ENCODE results near the gene TBL3.

The TBL3 gene

DNA sequence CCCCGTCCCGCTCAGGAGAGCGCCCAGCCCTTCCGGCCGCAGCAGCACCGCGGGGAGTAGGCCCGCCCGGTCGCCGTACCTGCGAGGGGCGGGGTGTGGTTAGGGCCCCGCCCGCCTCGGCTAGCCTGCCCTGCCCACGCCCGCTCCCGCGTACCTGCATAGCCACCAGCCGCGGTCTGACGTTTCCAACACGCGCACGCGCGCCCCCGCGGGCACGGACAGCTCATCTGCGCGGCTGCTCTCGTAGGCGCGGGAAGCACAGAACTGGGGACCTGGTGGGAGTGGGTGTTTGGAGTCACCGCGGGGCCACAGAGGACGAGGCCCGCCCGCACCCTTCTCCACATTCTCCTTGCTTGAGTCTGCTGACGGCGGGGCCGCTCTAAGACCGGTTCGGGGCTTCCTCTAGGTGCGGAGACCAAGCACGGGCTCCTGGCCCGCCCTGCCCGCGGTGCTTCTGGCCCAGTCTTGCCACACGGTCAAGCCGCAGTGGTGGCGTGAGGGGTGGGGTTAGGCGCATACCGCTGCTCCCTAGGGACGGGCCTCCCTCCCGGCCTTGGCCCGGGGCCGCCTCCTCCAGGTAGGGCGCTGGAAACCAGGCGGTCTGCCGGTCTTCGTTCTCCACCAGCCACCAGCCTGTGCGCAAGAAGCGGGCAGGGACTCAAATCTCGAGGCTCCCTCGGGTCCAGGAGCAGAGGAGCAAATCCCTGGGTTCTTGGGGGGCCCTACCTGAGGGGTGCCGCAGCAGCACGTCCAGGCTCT is 7.6 kb downstream of the TBL3 start:
- no peak overlapping the region for H3K4me3 ChIP-seq (ENCODE audit: low read length, poor library complexity, severe bottlenecking)

DNA sequence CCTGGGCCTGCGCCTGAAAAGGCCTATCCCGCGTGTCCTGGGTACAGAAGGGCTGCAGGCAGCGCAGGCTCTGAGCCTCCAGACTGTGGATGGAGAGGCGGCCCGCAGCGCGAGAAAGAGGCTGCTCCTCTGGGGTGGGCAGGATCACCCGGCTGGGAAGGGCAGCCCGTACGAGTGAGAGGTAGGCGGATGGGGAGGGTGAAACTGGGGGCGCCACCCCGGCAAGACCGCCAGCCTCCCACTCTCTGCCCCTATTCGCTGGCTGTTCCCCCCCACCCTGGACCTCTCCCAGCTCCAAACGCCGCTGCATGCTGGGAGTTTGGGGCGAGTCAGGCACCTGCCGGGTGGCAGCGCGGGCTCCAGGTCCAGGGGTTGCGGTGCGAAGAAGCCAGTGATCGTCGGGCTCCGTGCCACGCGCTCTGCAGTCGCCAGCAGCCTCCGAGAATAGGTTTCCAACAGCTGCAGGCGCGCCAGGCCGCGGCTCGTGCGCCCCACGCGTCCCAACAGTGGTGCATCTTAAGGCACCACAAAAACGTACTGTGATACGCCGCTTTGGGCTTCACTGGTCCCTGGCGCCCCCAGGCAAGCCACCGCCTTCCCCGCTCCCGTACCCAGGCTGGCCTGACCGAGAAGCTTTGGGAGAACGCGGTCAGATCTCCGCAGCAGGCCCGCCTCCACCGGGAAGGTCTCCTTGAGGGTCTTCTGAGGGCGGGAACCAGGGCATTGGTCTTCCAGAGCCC is 8.3 kb downstream of the TBL3 start:
- no peak overlapping the region for H3K9ac ChIP-seq (ENCODE audit: low read depth, low read length, poor library complexity, severe bottlenecking)
- no peak overlapping the region for H3K4me2 ChIP-seq (ENCODE audit: low read depth, low read length, poor library complexity, severe bottlenecking)
- no peak overlapping the region for H2AFZ ChIP-seq (ENCODE audit: low read length)
- H3K27me3 ChIP-seq (ENCODE audit: insufficient read depth, low read length, poor library complexity, severe bottlenecking): no peaks in the 10 kb centered on the region
- TF ChIP-seq EZH2phosphoT487 (IDR thresholded peaks at IDR 0.05; ENCODE audit: borderline replicate concordance): no peak
- TF ChIP-seq, protein P1, sequence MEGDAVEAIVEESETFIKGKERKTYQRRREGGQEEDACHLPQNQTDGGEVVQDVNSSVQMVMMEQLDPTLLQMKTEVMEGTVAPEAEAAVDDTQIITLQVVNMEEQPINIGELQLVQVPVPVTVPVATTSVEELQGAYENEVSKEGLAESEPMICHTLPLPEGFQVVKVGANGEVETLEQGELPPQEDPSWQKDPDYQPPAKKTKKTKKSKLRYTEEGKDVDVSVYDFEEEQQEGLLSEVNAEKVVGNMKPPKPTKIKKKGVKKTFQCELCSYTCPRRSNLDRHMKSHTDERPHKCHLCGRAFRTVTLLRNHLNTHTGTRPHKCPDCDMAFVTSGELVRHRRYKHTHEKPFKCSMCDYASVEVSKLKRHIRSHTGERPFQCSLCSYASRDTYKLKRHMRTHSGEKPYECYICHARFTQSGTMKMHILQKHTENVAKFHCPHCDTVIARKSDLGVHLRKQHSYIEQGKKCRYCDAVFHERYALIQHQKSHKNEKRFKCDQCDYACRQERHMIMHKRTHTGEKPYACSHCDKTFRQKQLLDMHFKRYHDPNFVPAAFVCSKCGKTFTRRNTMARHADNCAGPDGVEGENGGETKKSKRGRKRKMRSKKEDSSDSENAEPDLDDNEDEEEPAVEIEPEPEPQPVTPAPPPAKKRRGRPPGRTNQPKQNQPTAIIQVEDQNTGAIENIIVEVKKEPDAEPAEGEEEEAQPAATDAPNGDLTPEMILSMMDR (conservative IDR thresholded peaks at IDR 0.05; ENCODE audit: low read length): no peak
- no peaks in the 10 kb centered on the region for H4K20me1 ChIP-seq (ENCODE audit: insufficient read depth, low read length, poor library complexity, severe bottlenecking)
- peaks cover 10% of the 10 kb centered on the region for H3K79me2 ChIP-seq (ENCODE audit: insufficient read depth, low read length)
- no peaks in the 10 kb centered on the region for H3K9me2 ChIP-seq (replicated peaks; ENCODE audit: low read depth, low read length)
- no peaks in the 10 kb centered on the region for H3F3A ChIP-seq (ENCODE audit: low read depth)
- H3K36me3 ChIP-seq (ENCODE audit: insufficient read depth, low read length): no peaks in the 10 kb centered on the region
- H3K9me3 ChIP-seq (ENCODE audit: insufficient read depth, low read depth, low read length): no peaks in the 10 kb centered on the region
- no peaks in the 10 kb centered on the region for H3K4me1 ChIP-seq (ENCODE audit: insufficient read depth, low read length, poor library complexity, severe bottlenecking)
- no peak overlapping the region for H3K4me3 ChIP-seq (ENCODE audit: low read length, poor library complexity, severe bottlenecking)

More for the DNA sequence above, 7.6 kb downstream of the TBL3 start:
- Histone ChIP-seq H3K36me3 (ENCODE audit: insufficient read depth, low read length) (no peaks in the 10 kb centered on the region), H3F3A (ENCODE audit: low read depth) (no peaks in the 10 kb centered on the region), H3K79me2 (ENCODE audit: insufficient read depth, low read length) (peaks cover 2% of the 10 kb centered on the region; the same call in 1 of the 2 replicates), H3K9me2 (replicated peaks; ENCODE audit: low read depth, low read length) (no peaks in the 10 kb centered on the region), H4K20me1 (ENCODE audit: insufficient read depth, low read length, poor library complexity, severe bottlenecking) (no peaks in the 10 kb centered on the region), H3K27me3 (ENCODE audit: insufficient read depth, low read length, poor library complexity, severe bottlenecking) (no peaks in the 10 kb centered on the region), H3K9ac (ENCODE audit: low read depth, low read length, poor library complexity, severe bottlenecking) (no peak overlapping the region), H3K4me2 (ENCODE audit: low read depth, low read length, poor library complexity, severe bottlenecking) (no peak overlapping the region), H3K4me1 (ENCODE audit: insufficient read depth, low read length, poor library complexity, severe bottlenecking) (no peaks in the 10 kb centered on the region), H2AFZ (ENCODE audit: low read length) (no peak overlapping the region), H3K9me3 (ENCODE audit: insufficient read depth, low read depth, low read length) (no peaks in the 10 kb centered on the region)
- TF ChIP-seq EZH2phosphoT487 (IDR thresholded peaks at IDR 0.05; ENCODE audit: borderline replicate concordance): no peak
- TF ChIP-seq, protein P1 (conservative IDR thresholded peaks at IDR 0.05; ENCODE audit: low read length): no peak

DNA sequence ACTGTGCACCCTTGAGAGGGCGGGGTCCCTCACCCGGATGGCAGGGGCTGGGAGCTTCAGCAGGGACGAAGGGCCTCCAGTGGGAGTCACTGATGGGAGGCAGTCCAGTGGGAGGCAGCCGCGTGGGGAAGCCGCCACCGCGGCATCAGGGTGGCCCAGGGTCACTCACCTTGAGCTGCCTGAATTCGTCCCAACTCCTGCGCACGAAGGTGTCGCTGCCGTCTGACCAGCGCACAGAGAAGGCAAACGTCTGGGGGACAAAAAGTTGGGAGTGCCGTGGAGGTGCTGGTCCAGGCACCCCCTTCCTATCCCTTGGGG is 8.9 kb downstream of the TBL3 start:
- Histone ChIP-seq H3F3A (ENCODE audit: low read depth) (no peaks in the 10 kb centered on the region), H3K79me2 (ENCODE audit: insufficient read depth, low read length) (peaks cover 15% of the 10 kb centered on the region), H2AFZ (ENCODE audit: low read length) (no peak overlapping the region), H4K20me1 (ENCODE audit: insufficient read depth, low read length, poor library complexity, severe bottlenecking) (no peaks in the 10 kb centered on the region), H3K4me2 (ENCODE audit: low read depth, low read length, poor library complexity, severe bottlenecking) (no peak overlapping the region), H3K4me3 (ENCODE audit: low read length, poor library complexity, severe bottlenecking) (no peak overlapping the region), H3K9me3 (ENCODE audit: insufficient read depth, low read depth, low read length) (no peaks in the 10 kb centered on the region), H3K9me2 (replicated peaks; ENCODE audit: low read depth, low read length) (no peaks in the 10 kb centered on the region), H3K36me3 (ENCODE audit: insufficient read depth, low read length) (no peaks in the 10 kb centered on the region), H3K27me3 (ENCODE audit: insufficient read depth, low read length, poor library complexity, severe bottlenecking) (no peaks in the 10 kb centered on the region), H3K4me1 (ENCODE audit: insufficient read depth, low read length, poor library complexity, severe bottlenecking) (no peaks in the 10 kb centered on the region), H3K9ac (ENCODE audit: low read depth, low read length, poor library complexity, severe bottlenecking) (no peak overlapping the region)
- TF ChIP-seq, protein P1 (conservative IDR thresholded peaks at IDR 0.05; ENCODE audit: low read length): no peak
